BJ (cell line): ENCODE results near the gene DLL4. TPM values are rescaled to one million over a fixed set of nuclear protein-coding genes. Genes with fewer than 3 reads are reported as not detected.

ENCODE experiments used
- CTCF ChIA-PET: fragments of 350-600 bp; formaldehyde crosslinking; extraction: SDS; loops from one replicate; lab custom pipeline; 2021; ENCODE audit warnings: antibody characterized with exemption, inconsistent platforms; lab: Yijun Ruan, JAX
- POLR2A ChIA-PET: fragments of 300-600 bp; sonication (Branson Sonifier 250); formaldehyde crosslinking; extraction: SDS; loops from one replicate; lab custom pipeline; 2021; ENCODE audit warnings: antibody characterized with exemption; lab: Charles Lee
- DNase-seq: peaks from one replicate; pipeline ENCODE4 v3.0.0-alpha.2; 2011; ENCODE audit warnings: low read depth
- H3K27me3 ChIP-seq: 2 replicates; pipeline ENCODE4 v1.6.0; 2011; ENCODE audit warnings: low read length; ENCODE audit not compliant: control insufficient read depth, insufficient read depth
- H3K36me3 ChIP-seq: 2 replicates; pipeline ENCODE4 v1.5.1; 2011; ENCODE audit warnings: low read length; ENCODE audit not compliant: control insufficient read depth, insufficient read depth
- H3K4me3 ChIP-seq: 2 replicates; pipeline ENCODE4 v1.5.1; 2011; ENCODE audit warnings: low read depth, mild to moderate bottlenecking, control low read depth, low read length
- polyA plus RNA-seq: library from polyadenylated mRNA; depleted of rRNA; stranded (reverse); fragments of >200 nt; gene quantifications from 2 replicates; pipeline ENCODE4 v1.2.3, GENCODE V29; 2011
- TF ChIP-seq, protein P1 (sequence below): IDR thresholded peaks from 2 replicates; pipeline ENCODE4 v1.5.1; 2011; ENCODE audit warnings: low read depth, mild to moderate bottlenecking, control low read depth, inconsistent platforms, low read length, moderate library complexity; ENCODE audit not compliant: insufficient read depth

DLL4 gene
- polyA plus RNA-seq, 1 experiment, result 0.47 TPM

DNA sequence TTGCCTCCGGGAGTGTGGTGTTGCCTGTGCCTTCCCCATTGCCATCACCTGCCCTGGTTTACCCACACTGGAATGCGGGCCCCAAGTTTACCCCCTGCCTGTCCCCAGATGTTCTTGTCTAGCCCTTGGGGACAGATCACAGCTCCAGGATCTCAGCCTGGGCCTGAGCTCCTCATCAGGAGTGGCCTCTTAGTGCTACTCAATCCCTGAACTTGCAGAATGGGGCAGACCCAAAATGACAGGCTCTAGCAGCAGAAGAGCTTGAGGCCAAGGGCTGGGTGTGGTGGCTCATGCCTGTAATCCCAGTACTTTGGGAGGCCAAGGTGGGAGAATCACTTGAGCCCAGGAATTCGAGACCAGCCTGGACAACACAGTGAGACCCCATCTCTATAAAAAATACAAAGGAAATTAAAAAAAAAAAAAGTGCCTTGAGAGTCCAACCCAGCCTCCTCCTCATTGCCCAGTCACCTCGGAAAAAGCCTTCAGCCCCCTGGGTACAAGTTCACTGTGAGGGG is 28.0 kb downstream of the DLL4 start:
- DNase-seq, result no peak
- H3K36me3 ChIP-seq, result peaks cover 19% of the 10 kb centered on the region
- TF ChIP-seq, protein P1, sequence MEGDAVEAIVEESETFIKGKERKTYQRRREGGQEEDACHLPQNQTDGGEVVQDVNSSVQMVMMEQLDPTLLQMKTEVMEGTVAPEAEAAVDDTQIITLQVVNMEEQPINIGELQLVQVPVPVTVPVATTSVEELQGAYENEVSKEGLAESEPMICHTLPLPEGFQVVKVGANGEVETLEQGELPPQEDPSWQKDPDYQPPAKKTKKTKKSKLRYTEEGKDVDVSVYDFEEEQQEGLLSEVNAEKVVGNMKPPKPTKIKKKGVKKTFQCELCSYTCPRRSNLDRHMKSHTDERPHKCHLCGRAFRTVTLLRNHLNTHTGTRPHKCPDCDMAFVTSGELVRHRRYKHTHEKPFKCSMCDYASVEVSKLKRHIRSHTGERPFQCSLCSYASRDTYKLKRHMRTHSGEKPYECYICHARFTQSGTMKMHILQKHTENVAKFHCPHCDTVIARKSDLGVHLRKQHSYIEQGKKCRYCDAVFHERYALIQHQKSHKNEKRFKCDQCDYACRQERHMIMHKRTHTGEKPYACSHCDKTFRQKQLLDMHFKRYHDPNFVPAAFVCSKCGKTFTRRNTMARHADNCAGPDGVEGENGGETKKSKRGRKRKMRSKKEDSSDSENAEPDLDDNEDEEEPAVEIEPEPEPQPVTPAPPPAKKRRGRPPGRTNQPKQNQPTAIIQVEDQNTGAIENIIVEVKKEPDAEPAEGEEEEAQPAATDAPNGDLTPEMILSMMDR, result no peak
- H3K27me3 ChIP-seq, result no peaks in the 10 kb centered on the region
- no peak overlapping the region for H3K4me3 ChIP-seq
- CTCF ChIA-PET, result interaction anchor here (0.6 to 1.5 kb wide), 5 partner anchors 15 to 69 kb away, joined by 3 to 7 read pairs (median 4); no protein-coding TSS in a partner anchor
- POLR2A ChIA-PET, result interaction anchor here (0.7 kb wide), 1 partner anchor 48 kb away, joined by 3 read pairs; no protein-coding TSS in a partner anchor

DNA sequence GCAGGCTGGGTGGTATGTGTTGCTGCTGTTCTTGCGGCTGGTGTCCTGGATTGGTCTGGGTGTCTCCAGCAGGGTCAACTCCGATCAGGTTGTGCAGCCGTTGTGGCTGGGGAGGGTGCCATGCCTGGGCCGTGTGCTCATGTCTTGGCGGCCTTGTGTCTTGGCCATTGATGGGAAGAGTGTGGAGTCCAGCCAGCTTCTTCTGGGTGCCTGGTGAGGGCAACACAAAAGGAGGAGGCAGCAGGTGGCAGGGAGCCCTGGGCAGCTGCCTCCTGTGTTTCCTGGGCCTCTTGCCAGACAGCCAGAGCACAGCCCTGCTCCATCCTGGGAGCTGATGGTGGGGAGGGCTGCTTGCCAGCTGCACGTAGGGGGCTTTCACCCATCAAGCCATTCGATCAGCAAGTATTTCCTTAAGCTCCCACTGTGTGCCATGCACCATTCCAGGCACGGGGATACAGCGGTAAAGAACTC is 28.5 kb downstream of the DLL4 start:
- peaks cover 19% of the 10 kb centered on the region for H3K36me3 ChIP-seq
- DNase-seq, result no peak
- no peaks in the 10 kb centered on the region for H3K27me3 ChIP-seq
- TF ChIP-seq, protein P1, result no peak
- H3K4me3 ChIP-seq, result no peak overlapping the region
- ChIA-PET CTCF (interaction anchor here (0.6 to 1.4 kb wide), 3 partner anchors 60 to 68 kb away, joined by 3 to 5 read pairs (median 3); no protein-coding TSS in a partner anchor), POLR2A (interaction anchor here (0.7 kb wide), 1 partner anchor 48 kb away, joined by 3 read pairs; no protein-coding TSS in a partner anchor)

DNA sequence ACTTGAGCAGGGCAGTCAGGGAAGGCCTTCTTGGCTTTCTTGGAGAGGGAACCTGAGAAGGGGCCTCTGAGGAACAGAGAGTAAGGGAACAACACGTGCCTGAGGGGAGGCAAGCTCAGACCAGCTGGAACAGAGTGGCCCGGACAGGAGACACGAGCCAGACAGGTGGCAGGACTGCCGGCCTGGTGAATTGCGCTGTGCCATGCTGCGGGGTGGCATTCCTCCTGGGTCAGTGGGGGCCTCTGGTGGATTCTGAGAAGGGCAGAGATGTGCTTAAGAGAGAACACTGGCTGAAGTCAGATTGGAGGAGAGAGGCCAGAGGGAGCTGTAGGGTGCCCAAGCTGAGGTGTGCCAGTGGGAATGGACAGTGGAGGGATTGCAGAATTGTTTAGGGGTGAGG is 29.0 kb downstream of the DLL4 start:
- no peak overlapping the region for H3K4me3 ChIP-seq
- no peak for DNase-seq
- TF ChIP-seq, protein P1, result no peak
- H3K27me3 ChIP-seq, result no peaks in the 10 kb centered on the region
- ChIA-PET CTCF (interaction anchor here (1.4 kb wide), 1 partner anchor 60 kb away, joined by 3 read pairs; no protein-coding TSS in a partner anchor), POLR2A (interaction anchor here (0.7 kb wide), 1 partner anchor 49 kb away, joined by 3 read pairs; no protein-coding TSS in a partner anchor)
- peaks cover 19% of the 10 kb centered on the region for H3K36me3 ChIP-seq

DNA sequence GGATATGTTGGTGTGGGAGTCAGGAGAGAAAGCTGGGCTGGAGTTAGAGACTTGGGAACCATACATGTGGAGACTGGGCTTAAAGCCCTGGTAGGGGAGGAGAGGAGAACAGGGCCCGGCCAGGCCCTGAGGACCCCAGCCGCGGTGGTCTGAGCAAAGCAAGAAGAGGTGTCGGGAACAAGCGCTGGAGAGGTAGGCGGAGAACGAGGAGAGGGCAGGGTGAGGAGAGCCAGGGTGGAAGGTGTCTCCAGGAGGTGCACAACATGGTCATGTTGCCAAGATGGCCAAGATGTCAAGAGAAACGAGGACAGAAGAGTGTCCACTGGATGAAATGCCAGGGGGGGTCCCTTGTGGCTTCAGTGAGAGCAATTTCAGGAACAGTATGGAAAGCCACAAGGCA is 29.6 kb downstream of the DLL4 start:
- H3K36me3 ChIP-seq, result peaks cover 19% of the 10 kb centered on the region
- TF ChIP-seq, protein P1, result no peak
- no peak overlapping the region for H3K4me3 ChIP-seq
- ChIA-PET POLR2A (no interaction called here), CTCF (interaction anchor here (1.4 kb wide), 1 partner anchor 59 kb away, joined by 3 read pairs; no protein-coding TSS in a partner anchor)
- H3K27me3 ChIP-seq, result no peaks in the 10 kb centered on the region
- DNase-seq, result no peak

DNA sequence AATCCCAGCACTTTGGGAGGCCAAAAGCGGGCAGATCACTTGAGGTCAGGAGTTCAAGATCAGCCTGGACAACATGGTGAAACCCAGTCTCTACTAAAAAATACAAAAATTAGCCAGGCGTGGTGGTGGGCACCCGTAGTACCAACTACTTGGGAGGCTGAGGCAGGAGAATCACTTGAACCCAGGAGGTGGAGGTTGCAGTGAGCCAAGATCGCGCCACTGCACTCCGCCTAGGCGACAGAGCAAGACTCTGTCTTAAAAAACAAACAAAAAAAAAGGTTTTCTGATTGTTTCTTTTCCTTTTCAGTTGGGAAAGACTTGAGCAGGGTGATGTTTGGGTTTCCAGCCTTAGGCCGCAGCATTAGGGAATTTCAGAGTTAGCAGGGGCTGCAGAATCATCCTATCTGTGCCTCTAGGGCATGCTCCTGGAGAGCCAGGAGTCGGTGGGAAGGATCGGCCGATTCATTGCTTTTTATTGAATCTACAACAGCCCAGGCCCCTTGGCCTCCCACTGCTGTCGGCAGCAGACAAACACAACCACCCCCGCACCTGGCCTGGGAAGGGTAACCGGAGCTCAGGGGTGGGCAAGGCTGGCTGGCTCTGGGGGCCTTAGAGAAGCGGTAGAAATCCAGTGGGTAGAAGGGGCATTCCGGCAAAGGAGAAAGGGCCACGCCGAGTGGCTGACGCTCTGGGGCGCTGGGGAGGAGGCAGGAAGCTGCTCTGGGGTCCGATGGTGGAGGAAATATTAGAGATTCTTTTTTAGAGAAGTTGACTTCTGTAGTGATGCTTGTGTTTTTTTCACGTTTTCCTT is 30.4 kb downstream of the DLL4 start:
- Histone ChIP-seq H3K36me3 (peaks cover 19% of the 10 kb centered on the region), H3K27me3 (no peaks in the 10 kb centered on the region), H3K4me3 (no peak overlapping the region)
- no peak for DNase-seq
- ChIA-PET CTCF (no interaction called here), POLR2A (no interaction called here)
- TF ChIP-seq, protein P1, result no peak
